ENCODE results near the gene SLC22A13.
A peak's percentile ranks its signal among the peaks of the same experiment; 100 is the strongest.
"Not testable (repeated sequence)": the region's sequence is repeated elsewhere in the genome, so short reads cannot be mapped to it uniquely, and the experiment has no call there.

Gene SLC22A13

DNA sequence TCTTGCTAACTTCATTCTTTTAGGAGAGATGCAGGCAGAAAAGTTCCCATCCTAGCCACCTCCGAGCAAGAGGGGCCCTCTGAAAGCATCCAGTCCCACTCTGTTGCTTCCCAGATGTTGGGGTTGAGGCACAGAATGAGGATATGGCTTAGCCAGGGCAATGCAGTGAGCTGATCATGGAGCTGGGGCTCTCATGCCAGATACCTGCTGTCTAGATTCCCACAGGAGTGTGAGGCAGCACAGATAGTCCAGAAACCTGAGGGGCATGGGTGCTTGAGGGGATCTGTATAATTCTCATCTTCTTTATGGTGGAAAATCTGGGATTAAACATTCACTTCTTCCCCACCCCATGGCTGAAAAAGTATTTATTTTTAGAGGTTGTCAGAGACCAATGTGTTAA, 1.2 kb downstream of the SLC22A13 start:
- no peak for DNase-seq

DNA sequence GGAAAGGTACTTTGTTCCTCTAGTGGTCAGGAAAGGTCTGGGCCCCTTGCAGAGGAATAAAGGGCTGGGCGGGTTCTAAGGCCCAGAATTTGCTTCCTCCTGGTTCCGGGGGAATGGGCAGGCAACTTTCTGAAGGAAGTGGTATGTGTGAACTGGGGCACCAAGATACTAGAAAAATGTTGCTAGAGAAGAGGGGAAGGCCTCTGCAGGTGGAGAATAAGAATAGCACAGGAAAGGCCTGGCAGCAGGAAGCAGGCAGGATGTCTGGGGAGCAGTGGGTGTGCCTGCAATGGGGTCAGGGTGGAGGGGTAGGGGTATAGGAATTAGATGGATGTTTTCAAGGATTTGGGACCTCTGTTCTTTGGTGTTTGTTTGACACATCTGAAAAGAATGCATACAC, 2.0 kb downstream of the SLC22A13 start:
- DNase-seq = peak; percentile 27

DNA sequence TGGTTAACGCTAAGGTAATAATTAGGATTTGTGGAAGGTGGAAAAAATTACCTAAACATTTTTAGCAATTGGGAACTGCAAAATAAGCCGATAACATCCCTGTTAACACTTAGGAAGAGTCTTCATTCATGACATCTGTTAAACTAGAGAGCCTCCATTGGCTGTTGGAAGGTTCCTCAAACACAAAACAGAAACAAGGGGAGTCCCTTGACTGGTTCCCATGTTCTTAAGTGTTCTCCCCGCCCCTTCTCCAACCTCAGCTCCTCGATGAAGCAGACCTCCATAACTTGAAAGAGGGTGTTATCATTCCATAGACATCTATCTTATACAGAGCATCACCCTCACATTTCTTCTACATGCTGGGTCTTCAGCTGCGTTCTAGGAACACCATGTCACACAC, 2.5 kb downstream of the SLC22A13 start:
- DNase-seq = no peak

DNA sequence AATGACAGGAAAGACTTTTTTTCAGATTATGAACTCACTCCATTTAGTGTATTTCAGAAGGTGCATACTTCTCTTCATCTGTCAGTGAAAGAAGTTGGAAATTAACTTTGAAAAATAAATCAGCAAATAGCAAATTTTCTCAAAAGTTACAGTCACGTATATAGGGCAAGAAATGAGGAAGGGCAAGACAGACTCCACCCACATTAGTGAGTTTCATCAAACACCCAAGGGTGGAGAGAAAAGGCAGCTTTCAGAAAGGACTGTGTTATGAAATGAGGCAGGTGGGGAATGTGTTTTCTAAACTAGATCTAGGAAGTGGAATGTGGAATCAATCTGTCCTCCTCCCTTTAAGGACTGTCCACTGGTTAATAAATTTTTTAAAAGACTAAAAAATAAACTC, 2.9 kb downstream of the SLC22A13 start:
- DNase-seq = no peak

DNA sequence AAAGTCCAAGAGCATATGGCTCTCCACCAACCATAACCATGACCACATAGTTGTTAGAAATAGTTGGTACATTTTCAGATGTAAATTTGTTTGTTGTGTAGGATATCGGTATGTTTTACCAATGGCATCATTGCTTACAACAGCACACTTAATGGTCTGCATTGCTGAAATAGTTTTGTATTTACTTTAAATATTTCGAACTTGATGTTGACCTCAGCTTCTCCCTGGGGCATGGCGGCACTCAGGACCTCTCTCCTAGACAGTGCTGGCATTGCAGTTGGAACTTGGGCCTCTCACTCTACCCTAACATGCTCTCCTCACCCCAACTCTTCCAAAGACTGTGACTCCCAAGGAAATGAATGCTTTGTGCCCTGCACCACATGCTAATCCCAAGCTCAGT, 5.0 kb downstream of the SLC22A13 start:
- DNase-seq = no peak

DNA sequence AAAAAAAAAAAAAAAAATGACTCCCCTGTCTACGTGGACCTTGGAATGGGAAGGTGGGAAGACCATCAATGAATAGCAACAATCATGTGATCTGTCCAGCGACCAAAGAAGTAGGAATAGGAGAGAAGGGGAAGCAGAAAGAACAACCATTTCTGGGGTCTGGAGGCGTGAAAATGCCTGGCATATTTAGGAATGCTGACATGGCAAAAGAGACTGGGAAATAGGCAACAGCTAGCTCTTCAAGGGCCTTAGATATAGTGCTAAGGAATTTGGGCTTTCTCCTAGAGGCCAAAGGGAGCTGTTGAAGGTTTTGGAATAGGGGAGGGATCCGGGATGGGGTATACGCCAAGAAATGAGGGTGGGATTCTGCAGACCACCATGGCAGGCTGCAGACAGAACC, 5.9 kb downstream of the SLC22A13 start:
- no peak for DNase-seq

DNA sequence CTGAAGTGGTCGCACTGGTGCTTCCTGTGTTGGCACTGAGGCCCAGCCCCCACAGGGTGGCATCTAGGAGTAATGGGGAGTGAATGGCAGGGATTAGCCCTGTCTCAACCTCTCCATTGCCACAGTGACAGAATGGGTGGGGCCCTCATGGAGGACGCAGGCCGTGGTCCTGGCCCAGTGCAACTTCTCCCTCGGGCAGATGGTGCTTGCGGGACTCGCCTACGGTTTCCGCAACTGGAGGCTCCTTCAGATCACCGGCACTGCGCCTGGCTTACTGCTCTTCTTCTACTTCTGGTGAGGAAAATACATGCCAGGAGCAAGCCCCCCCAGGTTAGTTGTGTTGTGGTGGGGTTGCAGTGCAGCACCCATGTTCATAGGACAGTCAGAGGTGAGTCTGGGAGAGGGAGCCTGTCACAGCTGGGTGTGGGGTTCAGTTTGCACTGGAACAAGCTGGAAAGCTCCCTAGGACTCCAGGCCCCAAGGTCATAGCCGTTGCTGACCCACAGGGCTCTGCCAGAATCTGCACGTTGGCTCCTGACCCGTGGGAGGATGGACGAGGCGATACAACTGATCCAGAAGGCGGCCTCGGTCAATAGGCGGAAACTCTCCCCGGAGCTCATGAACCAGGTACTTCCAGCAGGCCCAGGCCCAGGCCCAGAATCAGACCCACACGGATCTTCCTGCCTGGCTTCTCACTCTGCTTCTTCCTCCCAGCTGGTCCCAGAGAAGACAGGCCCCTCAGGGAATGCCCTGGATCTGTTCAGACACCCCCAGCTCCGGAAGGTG, 9.4 kb downstream of the SLC22A13 start:
- no peak for DNase-seq

DNA sequence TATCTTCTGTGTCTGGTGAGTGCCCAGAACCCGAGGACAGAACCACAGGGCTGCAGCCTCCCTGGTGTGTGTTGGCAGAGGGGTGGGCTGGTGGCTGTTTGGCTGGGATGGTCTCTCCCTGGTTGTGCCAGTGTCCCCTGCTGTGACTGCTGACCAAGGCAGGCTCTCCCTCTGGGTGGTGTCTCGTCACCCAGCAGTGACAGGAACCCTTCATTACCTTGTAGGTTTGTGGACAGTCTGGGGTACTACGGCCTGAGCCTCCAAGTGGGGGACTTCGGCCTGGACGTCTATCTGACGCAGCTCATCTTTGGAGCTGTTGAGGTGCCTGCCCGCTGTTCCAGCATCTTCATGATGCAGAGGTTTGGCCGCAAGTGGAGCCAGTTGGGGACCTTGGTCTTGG, 10.0 kb downstream of the SLC22A13 start:
- DNase-seq = no peak

DNA sequence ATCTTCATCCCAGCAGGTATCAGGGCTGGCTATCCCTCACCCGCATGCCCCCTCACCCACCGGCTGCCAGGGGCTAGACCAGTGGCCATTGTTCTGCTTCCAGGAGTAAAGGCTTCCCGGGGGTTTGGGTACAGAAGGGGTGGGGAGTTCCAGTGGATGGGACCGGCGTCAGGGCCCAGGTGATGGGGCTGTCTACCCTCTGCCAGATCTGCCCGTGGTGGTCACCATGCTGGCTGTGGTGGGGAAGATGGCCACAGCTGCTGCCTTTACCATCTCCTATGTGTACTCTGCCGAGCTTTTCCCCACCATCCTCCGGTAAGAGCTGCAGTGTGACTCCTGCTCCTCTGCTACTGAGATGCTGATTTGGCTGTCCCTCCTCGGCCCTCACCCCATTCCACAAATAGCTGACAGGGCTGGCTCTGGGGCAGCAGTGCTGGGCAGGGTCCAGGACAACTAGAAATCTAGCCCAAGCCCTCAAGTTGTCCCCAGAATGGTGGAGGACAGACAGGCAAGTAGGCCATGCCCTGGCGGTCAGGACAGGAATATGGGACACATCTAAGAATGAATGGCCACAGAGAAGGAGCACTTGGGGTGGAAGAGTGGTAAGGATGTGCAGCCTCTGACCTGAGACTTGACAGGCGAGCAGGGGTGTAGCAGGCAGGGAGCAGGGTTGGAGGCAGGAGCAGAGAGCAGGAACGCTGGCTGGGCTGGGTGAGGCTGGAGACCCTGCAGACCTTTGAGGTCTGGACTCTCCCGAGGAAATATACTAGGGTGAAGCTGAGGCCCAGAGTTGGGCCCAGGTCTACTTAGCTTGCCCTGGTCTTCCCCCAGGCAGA, 10.7 kb downstream of the SLC22A13 start:
- no peak for DNase-seq

DNA sequence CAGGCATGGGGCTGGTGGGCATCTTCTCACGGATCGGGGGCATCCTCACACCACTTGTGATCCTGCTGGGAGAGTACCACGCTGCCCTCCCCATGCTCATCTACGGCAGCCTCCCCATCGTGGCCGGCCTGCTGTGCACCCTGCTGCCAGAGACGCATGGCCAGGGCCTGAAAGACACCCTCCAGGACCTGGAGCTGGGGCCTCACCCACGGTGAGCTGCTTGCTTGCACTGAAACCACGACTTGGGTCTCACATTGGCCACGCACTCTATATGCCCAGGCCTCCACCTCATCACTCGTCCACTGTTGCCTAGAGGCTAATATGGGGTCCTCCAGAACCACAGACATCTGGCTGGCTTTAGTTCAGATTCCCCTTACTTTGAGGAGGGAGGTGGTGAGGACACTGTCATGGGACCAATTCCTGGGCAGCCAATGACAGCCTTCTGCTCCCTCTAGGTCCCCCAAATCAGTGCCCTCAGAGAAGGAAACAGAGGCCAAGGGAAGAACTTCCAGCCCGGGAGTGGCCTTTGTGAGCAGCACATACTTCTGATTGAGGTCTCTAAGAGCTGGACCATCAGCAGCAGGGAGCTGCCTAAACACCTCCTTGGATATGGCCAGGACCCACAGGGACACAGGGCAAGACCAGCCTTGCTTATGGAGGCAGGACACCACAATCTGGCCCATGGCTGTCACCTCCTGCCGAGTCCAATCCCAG, 11.5 kb downstream of the SLC22A13 start:
- no peak for DNase-seq

DNA sequence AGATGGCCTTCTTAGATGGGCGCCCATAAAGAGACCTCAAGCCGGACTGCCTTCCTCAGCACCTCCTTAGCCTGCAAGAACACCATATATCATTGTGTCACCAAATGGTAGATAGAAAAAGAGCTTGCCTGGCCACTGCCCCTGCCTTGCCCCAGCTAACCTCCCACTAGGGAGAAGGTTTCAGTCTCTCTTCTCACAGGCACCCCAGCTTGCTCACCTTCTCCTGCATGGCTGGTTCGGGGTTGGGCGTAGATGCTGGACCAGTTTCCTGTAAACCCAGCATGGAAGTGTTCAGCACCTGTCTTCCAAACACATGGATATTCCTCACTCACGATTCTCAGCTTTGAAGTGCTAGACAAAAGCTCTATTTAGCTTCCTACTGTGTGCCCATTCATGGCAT, 13.2 kb downstream of the SLC22A13 start:
- DNase-seq = no peak

DNA sequence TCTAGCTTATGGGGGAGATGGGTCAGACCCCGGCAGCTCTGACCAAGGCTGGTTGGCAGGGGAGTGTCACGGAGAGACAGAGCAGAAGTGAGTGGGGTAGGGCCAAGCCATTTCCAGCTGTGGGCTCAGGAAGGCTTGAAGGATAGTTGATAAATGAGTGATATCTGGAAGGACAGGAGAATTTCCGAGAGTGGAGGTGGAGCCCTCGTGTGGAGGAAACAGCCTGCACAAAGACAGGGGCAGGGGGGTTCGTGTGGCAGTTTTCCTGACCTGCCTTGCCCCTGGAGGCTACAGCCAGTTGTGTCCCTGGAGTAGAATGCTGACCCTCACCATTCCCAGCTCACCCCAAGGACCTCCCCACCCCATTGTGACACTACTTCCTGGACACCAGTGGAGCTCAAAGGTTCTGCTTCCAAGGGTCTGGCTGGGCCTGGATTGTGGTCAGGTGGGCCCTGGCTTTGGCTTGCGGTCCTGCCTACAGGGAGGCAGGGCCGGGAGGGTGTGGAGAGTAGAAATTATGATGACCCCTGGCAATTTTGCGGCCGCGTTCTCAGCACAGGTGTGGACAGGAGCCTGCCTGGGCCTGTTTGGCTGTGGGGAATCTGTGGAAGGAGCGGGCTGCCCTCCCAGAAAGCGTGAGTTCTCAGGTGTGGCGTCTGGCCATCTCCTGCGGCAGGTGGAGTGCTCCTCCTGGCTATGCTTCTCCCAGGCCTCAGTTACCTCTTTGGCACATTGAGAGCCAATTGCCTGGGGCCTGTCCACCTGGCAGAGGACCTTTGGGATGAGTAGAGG, 16.5 kb downstream of the SLC22A13 start, which contains the start of gene SLC22A14:
Gene SLC22A14, plus strand, starts transcription at position 400 of the 792 bp plus-strand sequence. CDS start 23,733 bp downstream, outside the sequence.
- no peak for DNase-seq

DNA sequence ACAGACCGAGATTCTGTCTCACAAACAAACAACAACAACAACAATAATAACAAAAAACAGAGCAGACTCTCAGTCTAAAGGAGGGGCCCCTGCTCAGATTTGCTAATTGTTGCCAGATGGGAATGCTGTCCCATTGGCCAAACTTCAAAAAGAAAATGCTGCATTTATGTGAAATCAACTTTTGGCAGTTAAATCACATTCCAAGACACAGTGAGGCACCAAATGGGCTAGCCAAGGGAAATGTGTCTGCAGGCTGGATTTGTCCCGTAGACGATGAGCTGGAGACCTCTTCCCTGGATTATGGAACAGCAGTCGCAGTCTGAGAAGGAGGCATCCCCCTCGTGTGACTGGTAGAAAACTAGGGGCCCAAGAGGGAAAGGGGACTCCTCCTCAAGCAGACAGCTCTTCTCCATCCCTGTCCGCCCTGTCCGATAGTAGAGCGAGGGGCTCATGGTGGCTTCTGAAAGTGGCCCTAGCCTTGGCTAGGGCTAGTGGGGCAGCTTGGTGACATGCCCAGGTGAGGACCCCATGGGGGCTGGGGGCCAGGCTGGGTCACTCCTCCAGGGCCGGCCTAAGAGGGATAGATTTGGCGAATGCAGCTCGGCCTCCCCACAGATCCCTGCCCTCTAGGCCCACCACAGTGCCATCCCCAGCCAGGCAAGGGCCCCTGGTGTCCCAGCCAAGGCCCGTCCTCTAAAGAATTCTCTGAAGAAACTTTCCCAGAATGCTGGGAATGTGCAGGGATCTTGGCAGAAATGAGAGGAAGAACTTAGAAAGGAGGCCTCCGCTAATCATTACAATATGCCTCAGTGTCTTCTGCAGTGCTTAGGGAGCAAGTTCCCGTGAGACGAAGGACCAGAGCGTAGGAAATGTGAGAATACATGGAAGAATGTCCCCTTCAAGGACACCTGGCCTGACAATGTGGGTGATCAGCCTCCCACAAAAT, 18.5 kb downstream of the SLC22A13 start:
- no peak for DNase-seq

DNA sequence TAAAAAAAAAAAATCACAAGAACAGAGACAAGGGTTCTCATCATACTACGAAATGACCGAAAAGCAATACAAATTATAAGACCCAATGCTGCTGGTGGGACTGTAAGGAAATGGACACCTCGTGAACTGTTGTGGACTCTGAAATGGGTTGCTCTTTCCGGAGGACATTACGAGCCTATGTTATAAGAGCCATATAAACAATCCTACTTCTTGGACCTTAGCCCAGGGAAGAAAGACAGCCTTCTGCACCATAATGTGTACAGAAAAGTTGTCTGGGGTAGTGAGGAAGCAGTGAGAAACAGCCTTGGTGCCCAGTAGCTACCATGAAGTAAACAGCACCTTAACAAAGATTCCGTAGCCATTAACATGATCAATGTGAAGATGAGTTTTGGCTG, 19.1 kb downstream of the SLC22A13 start:
- DNase-seq = no peak

DNA sequence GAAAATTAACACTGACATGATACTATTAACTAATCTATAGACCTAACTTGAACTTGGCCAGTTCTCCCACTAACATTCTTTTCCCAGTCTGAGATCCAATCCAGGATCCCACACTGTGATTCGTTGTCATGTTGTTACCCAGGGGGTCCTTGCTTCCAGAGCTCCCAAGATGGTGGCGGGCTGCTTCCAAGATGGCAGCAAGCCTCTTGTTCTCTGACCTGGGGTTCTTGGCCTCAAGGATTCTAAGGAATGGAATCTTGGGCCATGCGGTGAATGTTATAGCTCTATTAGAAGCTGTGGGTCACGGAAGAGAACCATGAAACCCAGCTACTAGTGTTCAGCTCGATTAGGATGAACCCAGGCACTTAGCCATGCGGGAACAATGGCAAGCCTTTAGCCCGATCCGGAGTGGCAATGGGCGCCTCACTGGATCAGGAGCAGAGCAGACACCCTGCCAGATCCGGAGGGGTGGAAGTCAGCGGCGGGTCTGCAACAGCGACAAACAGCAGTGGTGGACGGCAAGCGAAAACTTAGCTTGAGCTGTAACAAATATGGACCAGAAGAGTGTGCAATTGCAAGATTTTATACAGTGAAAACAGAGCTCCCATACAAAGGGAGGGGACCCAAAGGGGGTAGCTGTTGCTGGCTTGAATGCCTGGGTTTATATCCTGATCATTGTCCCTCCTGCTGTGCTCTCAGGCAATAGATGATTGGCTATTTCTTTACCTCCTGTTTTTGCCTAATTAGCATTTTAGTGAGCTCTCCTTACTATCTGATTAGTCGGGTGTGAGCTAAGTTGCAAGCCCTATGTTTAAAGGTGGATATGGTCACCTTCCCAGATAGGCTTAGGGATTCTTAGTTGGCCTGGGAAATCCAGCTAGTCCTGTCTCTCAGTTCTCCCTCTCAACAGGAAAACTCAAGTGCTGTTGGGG, 23.9 kb downstream of the SLC22A13 start:
- not testable (repeated sequence) for DNase-seq

DNA sequence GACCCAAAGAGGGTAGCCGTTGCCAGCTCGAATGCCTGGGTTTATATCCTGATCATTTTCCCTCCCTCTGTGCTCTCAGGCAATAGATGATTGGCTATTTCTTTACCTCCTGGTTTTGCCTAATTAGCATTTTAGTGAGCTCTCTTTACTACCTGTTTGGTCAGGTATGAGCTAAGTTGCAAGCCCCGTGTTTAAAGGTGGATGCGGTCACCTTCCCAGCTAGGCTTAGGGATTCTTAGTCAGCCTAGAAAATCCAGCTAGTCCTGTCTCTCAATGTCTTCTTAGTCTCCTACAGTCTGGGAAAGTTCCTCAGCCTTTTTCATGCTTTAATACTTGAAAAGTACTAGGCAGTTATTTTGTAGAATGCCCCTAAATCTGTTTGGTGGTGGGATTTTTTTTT, 31.4 kb downstream of the SLC22A13 start:
- not testable (repeated sequence) for DNase-seq

DNA sequence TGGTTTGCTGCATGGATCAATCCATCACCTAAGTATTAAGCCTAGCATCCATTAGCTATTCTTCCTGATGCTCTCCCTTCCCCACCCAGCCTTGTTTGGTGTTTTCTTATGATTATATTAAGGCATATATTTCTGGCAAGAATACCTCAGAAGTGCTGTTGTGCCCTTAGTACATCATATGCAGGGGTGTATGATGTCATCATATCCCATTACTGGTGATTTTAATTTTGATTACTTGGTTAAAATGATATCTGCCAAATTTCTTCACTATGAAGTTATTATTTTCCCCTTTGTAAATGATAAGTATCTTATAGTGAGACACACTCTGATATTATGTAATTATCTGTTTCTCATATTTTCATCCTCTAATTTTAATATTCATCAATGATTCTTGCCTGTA, 31.9 kb downstream of the SLC22A13 start:
- no peak for DNase-seq

DNA sequence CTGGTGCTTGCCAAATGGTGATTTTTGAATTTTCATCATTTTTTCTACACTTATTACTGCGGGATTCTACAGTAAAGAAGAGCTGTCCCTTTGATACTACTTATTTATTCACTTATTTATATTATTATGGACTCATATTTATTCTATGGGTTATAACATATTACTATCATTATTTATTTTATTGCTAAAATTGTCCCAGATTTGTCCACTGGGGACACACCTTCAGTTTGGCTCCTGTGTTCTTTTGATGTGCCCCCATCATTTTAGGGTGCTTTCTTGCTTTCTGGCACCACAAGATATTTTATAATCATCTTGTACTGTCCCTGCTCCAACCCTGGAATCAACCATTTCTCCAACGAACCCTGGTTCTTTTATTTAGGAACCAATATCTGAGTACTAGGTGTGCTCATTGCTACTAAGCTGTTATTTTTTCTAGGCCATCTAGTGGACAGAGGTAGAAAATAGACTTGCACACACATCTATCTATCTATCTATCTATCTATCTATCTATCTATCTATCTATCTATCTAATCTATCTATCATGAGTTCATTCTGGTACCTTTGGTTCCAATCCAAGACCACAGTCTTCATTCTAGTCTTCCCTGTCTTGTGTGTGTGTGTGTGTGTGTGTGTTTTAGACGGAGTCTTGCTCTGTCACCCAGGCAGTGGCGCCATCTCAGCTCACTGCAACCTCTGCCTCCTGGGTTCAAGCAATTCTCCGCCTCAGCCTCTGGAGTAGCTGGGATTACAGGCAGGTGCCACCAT, 32.5 kb downstream of the SLC22A13 start:
- DNase-seq = no peak

DNA sequence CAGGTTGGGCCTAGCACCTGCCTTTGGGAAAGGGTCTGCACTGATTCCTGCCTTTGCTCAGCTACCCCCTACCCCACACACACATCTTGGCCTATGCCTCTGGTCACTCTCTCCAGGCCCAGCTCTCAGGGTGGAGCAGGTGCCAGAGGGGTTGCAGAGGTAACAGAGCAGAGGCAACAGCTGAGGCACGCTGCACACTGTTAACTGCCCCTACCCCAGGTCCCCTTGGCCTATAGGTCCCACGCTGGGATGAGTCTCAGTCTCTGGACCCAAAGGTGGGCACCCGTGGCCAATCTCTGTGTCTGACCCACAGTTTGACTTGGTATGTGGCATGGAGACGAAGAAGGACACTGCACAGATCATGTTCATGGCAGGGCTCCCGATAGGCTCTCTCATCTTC, 41.3 kb downstream of the SLC22A13 start:
- DNase-seq = no peak

DNA sequence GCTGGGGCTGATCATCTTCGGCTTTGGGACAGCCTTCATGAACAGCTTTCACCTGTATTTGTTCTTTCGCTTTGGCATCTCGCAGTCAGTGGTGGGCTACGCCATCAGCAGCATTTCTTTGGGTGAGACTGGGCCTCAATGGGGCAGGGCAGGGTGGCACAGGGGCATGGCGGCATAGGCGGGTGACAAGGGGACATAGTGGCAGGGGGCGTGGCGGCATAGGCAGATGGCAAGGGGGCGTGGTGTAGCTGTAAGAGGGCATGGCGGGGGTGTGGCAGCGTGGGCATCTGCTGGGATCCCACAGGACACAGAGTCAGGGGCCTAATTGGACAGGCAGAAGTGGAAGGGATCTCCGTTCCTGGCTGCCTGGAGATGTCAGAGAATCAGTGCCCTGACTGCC, 42.0 kb downstream of the SLC22A13 start:
- DNase-seq = no peak

Measured in KG1 (cell line).